WTC11 (cell line): ENCODE results near the gene NHERF2. TPM values are rescaled to one million over a fixed set of nuclear protein-coding genes. Genes with fewer than 3 reads are reported as not detected.

Experiments
- ARID4B ChIP-seq: sonication (generic); formaldehyde crosslinking; IDR thresholded peaks from 2 replicates; pipeline ENCODE4 v1.8.0; 2023; ENCODE audit warnings: missing genetic modification reagents, mild to moderate bottlenecking, borderline replicate concordance
- E2F4 ChIP-seq: sonication (generic); formaldehyde crosslinking; IDR thresholded peaks from 2 replicates; pipeline ENCODE4 v1.8.1; 2022; ENCODE audit warnings: low read depth, mild to moderate bottlenecking, moderate library complexity, missing genetic modification reagents, borderline replicate concordance
- ELF4 ChIP-seq: sonication (generic); formaldehyde crosslinking; IDR thresholded peaks from 2 replicates; pipeline ENCODE4 v1.8.1; 2022; ENCODE audit warnings: low read depth, mild to moderate bottlenecking, moderate library complexity, missing genetic modification reagents
- IRF2 ChIP-seq: sonication (generic); formaldehyde crosslinking; IDR thresholded peaks from 2 replicates; pipeline ENCODE4 v1.8.0; 2022; ENCODE audit warnings: low read depth, missing genetic modification reagents, borderline replicate concordance
- JAZF1 ChIP-seq: fragments of 250-450 bp; sonication (Bioruptor Pico); IDR thresholded peaks from 2 replicates; pipeline ENCODE4 v1.9.0; 2021; ENCODE audit warnings: moderate library complexity, mild to moderate bottlenecking, inconsistent platforms
- NFYB ChIP-seq: sonication (generic); formaldehyde crosslinking; conservative IDR thresholded peaks from 2 replicates; pipeline ENCODE4 v1.8.0; 2022; ENCODE audit warnings: low read depth, missing genetic modification reagents
- PRRX2 ChIP-seq: fragments of 250-450 bp; sonication (Bioruptor Pico); IDR thresholded peaks from 2 replicates; pipeline ENCODE4 v1.8.0; 2021; ENCODE audit warnings: mild to moderate bottlenecking
- STAT6 ChIP-seq: sonication (generic); formaldehyde crosslinking; conservative IDR thresholded peaks from 2 replicates; pipeline ENCODE4 v1.8.1; 2023; ENCODE audit warnings: mild to moderate bottlenecking, low read depth, missing genetic modification reagents, moderate library complexity
- TCF7 ChIP-seq: sonication (generic); formaldehyde crosslinking; IDR thresholded peaks from 2 replicates; pipeline ENCODE4 v1.8.0; 2022; ENCODE audit warnings: mild to moderate bottlenecking, low read depth, missing genetic modification reagents, moderate library complexity
- TEAD1 ChIP-seq: sonication (generic); formaldehyde crosslinking; IDR thresholded peaks from 2 replicates; pipeline ENCODE4 v1.8.0; 2022; ENCODE audit warnings: mild to moderate bottlenecking, missing genetic modification reagents
- ZMAT4 ChIP-seq: fragments of 250-450 bp; sonication (Bioruptor Pico); IDR thresholded peaks from 2 replicates; pipeline ENCODE4 v1.9.0; 2021; ENCODE audit warnings: mild to moderate bottlenecking
- ZNF232 ChIP-seq: sonication (generic); formaldehyde crosslinking; IDR thresholded peaks from 2 replicates; pipeline ENCODE4 v1.8.0; 2022; ENCODE audit warnings: mild to moderate bottlenecking, missing genetic modification reagents
- ZNF281 ChIP-seq: sonication (generic); formaldehyde crosslinking; IDR thresholded peaks from 2 replicates; pipeline ENCODE4 v1.8.0; 2023; ENCODE audit warnings: mild to moderate bottlenecking, missing genetic modification reagents
- total RNA-seq: library from RNA; stranded (reverse); gene quantifications from 3 replicates; pipeline ENCODE4 v1.2.3, GENCODE V29; 2021

NHERF2 gene
- total RNA-seq, 1 experiment from 2014 or later = 31.1 TPM

- TF ChIP-seq ARID4B (CRISPR knock-in tag) (no peak; the same call in 1 of the 2 replicates), TCF7 (CRISPR knock-in tag) (0 out of 2 replicates have a peak, but pooled peaks have one; percentile 63), NFYB (CRISPR knock-in tag) (no peak), IRF2 (CRISPR knock-in tag) (no peak), JAZF1 (CRISPR knock-in tag) (no peak), ZNF232 (no peak), TEAD1 (CRISPR knock-in tag) (peak; percentile 67), ZNF281 (CRISPR knock-in tag) (no peak), ELF4 (no peak), PRRX2 (CRISPR knock-in tag) (no peak), STAT6 (CRISPR knock-in tag) (peak; percentile 81; the same call in 1 of the 2 replicates), E2F4 (CRISPR knock-in tag) (no peak), ZMAT4 (CRISPR knock-in tag) (no peak)
Measured at GRCh38 chr16:1979271-1980029, 47.3 kb upstream of the NHERF2 start (continued).
